Transverse colon (tissue), 3 donors: Measurements from ENCODE around the gene SERPINA3.

Experiments used
- CTCF ChIP-seq, 5 experiments: fragments of 200-600 bp in 3 of 5; fragments of 450-650 bp in 2 of 5; sonication (generic) in 3 of 5; IDR thresholded peaks; 1 replicate in 2 of 5; 2 replicates in 3 of 5; pipeline ENCODE4 v1.5.1; 2016 to 2017; ENCODE audit warnings: antibody characterized with exemption in 5 of 5, inconsistent platforms in 3 of 5, mild to moderate bottlenecking in 2 of 5, moderate library complexity in 1 of 5
- EP300 ChIP-seq: sonication (generic); formaldehyde crosslinking; IDR thresholded peaks from one replicate; pipeline ENCODE4 v1.6.1; 2017; ENCODE audit warnings: antibody characterized with exemption, low read depth
- POLR2A ChIP-seq: fragments of 450-650 bp; IDR thresholded peaks from one replicate; pipeline ENCODE4 v1.6.1; 2016; ENCODE audit warnings: antibody characterized with exemption, mild to moderate bottlenecking, moderate library complexity

GRCh38 chr14:94615254-94615653 is 3.1 kb downstream of the SERPINA3 start:
- TF ChIP-seq POLR2A = no peak
- TF ChIP-seq CTCF (IDR thresholded peaks at IDR 0.05) = no peak
- no peak for TF ChIP-seq EP300
